GM19452 (cell line): ENCODE measurements around the gene PPP1R3D.
A peak's percentile ranks its signal among the peaks of the same experiment; 100 is the strongest.
"Not testable (repeated sequence)": the region's sequence is repeated elsewhere in the genome, so short reads cannot be mapped to it uniquely, and the experiment has no call there.

Experiments
- ATAC-seq: cut with Tn5 transposase; IDR thresholded peaks from one replicate; pipeline ENCODE4 v1.9.1; 2021; ENCODE audit not compliant: unreplicated experiment

PPP1R3D gene, protein sequence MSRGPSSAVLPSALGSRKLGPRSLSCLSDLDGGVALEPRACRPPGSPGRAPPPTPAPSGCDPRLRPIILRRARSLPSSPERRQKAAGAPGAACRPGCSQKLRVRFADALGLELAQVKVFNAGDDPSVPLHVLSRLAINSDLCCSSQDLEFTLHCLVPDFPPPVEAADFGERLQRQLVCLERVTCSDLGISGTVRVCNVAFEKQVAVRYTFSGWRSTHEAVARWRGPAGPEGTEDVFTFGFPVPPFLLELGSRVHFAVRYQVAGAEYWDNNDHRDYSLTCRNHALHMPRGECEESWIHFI

DNA sequence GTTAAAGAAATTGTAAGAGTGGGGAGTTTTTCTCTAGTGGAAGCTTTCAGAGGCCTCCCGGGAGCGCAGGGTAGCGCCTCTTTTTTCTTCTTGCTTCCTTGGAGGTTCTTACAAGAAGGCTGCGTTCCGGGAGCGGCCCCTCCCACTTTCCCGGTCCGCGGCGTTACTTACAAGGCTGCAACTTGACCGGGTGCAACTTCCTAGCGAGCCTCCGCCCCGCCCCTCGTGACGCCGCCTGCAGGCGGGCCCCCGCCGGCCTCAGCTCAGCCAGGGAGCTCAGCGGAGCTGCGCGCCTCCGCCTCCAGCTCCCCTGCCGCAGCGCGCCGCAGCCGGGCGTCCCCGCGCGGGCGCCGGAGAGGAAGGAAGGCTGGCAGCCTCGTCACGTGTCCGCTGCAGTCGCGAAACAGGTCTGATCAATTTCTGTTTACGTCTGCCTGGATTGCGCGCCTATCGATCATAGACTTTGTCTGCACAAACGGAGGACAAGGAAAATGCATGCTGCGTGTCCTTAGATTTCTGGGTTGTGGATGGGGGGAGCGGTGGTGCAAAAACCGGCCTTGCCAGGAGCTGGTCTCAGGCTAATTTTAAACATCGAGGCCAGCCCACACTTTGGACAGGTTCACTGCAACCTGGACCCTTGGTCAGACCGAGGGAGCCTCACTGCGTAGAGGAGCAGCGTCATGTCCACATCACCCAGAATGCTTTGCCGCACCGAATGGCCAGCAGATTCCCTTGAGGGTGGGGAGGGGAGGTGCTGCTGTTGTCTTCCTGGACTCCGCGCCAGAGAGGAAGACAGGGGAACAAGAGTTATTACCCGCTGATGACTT is at the start of gene PPP1R3D, which contains the start of gene FAM217B:
PPP1R3D (minus strand) TSS at position 177 of the 827 bp plus-strand sequence. CDS start 374 bp downstream, outside the sequence.
FAM217B (plus strand) TSS at position 261 of the 827 bp plus-strand sequence. CDS start 3,555 bp downstream, outside the sequence.
- peak; percentile 92 for ATAC-seq

DNA sequence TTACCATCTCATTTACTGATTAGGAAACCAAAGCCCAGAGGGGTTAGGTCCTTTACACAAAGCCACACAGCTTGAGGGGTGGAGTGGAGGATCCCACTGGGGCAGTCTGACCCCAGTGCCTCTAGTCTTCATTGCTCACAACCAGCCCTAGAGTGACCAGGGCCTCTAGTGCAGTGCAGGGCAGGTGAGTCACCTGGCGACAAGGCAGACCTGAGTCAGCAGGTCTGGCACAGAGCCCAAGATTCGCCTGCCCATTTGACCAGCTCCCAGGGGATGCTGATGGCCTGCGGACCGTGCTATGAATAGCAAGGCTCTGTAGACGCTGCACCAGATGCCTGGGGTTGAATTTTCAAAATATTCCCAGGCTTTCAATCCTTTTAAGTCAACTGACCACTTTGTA is 48.0 kb upstream of the PPP1R3D start:
- no peak for ATAC-seq

DNA sequence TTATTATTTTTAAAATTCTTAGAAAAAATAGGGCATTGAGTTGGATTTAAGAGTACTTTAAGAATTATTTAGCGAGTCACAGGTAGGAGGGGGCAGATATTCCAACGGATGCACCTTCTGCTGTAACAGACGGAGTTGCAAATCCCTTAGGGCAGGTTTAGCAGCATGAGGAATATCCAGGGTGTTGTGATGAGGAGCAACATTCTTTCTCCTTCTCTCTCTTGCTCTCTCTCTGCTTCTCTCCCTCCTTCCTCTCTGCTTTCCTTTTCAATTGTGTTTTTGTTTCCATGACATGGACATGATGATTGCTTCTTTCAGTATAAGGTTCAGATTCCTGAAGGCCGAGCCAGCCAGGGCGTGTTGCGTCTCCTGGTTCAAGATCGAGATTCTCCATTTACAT is 47.0 kb upstream of the PPP1R3D start:
- no peak for ATAC-seq

GRCh38 chr20:59985864-59986263 is 45.8 kb upstream of the PPP1R3D start:
- ATAC-seq, result no peak

- no peak for ATAC-seq
These were observed 45.1 kb upstream of the PPP1R3D start for GRCh38 chr20:59985164-59985563.

- ATAC-seq, result no peak
These were observed 44.4 kb upstream of the PPP1R3D start for GRCh38 chr20:59984541-59984940.

GRCh38 chr20:59983076-59983475 is 43.0 kb upstream of the PPP1R3D start:
- no peak for ATAC-seq

DNA sequence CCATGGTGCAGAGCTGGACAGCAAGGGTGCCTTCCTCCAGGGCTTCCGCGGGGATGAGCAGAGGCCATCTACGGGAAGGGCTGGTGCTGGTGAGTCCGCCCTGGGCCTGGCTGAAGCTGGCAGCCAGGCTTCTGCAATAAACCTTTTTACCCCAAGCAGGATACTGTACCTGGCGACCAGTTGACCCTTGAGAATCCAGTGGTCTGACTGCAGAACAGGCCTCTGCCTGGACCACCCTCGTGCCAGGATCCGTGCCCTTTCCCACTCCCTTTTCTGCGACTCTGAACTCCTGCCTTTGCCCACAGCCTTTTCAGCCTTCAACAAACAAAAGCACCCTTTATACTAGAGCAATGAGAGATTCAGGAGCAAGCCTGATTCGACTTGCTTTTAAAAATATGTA is 37.0 kb upstream of the PPP1R3D start:
- no peak for ATAC-seq

- ATAC-seq, result no peak
These were observed 36.2 kb upstream of the PPP1R3D start for GRCh38 chr20:59976156-59976782.

DNA sequence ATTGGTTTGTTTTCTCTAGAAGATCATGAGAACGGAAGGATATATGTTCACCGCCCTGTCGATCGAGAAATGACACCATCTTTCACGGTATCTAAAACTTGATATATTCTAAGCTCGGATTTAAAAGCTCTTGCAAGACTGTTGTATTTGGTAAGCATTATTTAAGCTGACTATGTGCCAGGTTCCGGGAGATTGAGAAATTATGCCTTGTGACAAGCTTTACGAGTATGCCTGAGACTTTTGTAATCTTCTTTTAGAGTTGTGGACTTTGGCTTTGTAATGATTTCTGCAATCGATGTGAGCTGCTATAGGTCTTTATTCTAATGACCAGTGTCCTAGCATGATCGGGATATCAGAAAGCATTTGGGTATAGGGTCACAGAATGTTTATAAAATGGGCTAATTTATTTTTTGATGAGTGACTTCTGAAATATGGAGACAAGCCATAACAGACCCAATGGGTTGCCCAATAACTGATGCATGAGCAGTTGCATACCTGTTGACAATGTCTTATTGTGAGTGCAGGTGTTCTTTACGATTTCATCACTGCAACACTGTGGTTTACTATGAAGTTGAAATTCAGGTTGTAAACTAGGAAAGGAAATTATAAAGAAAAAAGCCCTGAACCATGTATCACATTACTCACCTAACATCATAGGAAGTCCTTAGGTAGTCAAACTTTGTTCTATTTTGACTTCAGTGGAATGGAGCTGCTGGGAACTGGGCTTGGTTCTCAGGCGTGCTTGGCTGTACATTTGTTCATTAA is 32.1 kb upstream of the PPP1R3D start:
- ATAC-seq, result no peak

GRCh38 chr20:59971428-59971827 is 31.3 kb upstream of the PPP1R3D start:
- ATAC-seq, result no peak

DNA sequence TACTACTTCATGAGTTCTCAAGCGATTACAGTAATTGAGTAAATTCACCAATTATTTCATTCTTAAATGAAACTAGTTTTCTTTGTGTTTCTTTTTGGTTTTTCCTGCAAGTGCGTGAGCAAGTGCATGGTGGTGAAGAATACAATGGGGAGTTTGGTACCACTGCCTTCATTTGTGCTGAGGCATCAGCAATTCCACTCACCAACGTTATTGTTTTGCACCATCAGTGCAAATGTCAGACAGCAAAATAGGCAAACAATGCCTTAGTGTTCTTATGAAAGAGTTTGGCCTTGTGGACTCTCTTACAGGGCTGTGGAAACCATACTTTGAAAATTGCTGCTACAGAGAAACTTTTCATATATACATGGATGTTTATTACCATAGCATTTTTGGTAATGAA is 26.3 kb upstream of the PPP1R3D start:
- no peak for ATAC-seq

DNA sequence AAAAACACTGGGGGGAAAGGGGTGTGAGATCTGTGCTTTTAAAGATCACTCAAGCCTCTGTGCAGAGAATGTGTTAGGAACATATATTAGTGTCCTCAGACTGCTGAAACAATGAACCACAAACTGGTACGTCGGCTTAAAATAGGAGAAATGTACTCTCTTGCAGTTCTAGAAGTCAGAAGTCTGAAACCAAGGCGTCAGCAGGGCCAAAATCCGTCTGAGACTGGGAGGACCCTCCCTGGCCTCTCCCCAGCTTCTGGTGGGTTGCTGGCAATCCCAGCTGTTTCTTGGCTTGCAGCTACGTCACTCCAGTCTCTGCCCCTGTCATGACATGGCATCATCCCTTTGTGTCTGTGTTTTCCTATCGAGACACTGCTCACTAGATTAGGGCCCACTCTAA is 22.1 kb upstream of the PPP1R3D start:
- ATAC-seq, result no peak

- no peak for ATAC-seq
These were observed 21.3 kb upstream of the PPP1R3D start for GRCh38 chr20:59961423-59961822.

- no peak for ATAC-seq
These were observed 18.5 kb upstream of the PPP1R3D start for GRCh38 chr20:59958626-59959025.

DNA sequence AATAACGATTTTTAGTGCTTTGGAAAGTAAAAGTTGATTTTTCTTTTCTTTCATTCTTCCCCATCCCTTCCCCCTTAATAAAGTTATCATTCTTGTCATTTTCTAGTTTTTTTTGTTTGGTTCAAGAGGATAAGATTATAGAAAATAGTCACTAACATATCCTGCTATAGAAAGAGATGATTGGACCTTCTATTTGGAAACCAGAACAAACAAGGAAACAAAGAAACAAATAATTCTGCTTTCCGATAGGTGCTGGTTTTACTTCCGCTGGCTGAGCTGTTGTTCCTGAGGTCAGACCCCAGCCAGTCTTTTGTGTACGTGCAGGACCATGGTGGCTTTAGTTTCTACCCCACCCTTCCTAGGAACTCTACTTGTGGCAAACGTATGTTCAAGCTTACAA is 18.0 kb upstream of the PPP1R3D start, which contains the start of gene CDH26:
CDH26 (plus strand) TSS at position 301 of the 400 bp plus-strand sequence. CDS start 304 bp downstream, outside the sequence.
- ATAC-seq, result no peak

DNA sequence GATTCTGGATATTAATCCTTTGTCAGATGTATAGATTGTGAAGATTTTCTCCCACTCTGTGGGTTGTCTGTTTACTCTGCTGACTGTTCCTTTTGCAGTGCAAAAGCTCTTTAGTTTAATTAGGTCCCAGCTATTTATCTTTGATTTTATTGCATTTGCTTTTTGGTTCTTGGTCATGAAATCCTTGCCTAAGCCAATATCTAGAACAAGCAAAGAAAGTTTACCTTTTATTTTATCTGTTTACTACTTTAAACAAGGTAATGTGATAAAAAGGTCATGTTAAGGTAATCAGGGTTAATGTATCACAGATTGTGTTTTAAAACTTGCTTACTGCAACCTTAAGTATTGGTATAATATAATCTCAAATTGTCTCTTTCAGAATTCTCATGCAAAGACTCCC is 17.5 kb upstream of the PPP1R3D start:
- not testable (repeated sequence) for ATAC-seq

DNA sequence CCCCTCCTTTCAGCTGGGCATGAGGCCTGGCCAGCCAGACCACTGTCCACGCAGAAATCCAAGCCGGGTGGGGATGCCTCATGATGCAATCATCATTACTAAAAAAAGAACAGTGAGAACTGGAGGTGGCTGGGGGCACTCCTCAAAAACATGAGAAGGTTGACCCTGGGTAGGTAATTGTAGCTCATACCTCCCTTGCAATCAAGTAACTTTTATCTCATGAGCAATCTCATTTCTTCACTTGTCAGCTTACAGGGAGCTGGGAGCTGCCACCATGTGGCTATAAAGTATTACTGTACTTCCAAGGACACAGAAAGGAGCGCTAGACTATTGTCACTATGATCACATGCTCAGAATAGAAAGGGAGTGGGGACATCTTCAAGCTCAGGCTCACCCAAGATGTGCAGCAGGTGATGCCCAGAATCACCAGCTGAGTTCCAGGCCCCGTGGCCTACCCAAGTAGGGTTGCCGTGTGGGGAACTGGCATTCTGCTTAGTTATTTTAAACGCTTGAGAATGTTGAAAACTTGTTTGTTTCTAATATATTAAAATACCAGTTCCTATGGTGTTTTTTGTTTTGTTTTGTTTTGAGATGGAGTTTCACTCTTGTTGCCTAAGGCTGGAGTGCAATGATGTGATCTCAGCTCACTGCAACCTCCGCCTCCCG is 15.2 kb upstream of the PPP1R3D start:
- ATAC-seq, result no peak

GRCh38 chr20:59954718-59955117 is 14.6 kb upstream of the PPP1R3D start:
- no peak for ATAC-seq

GRCh38 chr20:59949911-59950310 is 9.8 kb upstream of the PPP1R3D start:
- ATAC-seq, result no peak
